Measurements from ENCODE around the gene ABHD5. TPM values are rescaled to one million over a fixed set of nuclear protein-coding genes. Genes with fewer than 3 reads are reported as not detected.

The ABHD5 gene
- total RNA-seq, 1 donor from 2014 or later: 36.1 TPM

DNA sequence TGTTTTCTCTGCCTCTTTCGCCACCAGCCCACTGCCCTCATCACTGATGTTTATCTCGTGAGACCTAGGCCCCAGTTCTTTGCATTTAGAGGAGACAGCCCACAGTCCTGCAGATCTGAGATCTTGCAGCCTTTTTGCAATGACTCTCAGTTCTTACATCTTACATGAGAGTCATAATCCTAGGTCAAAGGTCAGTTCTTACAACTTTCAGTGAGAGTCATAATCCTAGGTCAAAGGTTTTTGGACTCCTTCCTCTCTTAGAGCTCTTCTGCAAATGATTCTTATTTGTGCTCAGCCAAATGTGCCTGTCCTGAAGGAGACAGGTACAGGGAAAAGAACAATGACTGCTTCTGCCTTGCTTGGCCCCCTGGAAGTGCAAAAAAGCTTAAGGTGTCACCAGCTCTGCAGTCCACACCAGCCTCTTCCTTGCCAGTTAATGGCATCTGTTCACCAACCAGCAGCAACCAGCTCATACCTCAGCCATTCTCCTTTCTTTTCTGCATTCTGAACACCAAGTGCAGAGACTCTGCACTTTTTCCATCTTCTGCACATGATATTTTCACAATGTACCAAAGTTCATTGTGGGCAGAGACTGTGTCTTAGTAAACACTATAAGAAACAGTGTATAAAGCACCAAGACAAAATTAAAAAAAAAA is 67.1 kb downstream of the ABHD5 start:
- ATAC-seq: no peak

DNA sequence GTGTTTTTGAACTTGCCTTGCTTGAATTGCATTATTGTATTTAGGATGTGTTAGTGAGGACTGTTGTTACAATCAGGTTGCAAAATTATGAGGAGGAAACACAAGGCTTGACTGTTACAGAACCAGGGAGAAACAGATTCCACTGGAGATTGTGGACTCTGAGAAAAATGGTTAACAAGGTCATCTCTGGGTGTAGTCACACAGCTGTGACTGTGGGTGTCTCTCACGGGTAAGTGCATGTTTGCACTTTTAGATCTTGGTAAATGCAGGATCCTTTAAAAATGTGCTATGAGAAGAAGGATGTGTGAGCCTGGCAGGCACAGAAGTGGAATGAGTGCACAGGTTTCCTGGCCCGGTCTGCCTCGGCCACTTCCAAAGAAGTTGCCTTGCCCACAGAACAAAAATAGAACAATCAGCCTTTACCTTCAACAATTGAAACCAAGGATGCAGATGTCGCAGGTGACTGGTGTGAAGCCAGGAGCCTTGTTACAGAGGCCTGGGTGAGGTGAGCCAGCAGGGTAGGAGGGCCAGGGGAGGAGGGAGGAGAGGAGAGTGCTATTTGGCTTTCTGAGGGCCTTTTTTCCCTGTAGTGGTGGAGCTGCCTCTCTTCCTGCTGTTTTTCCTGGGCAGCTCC is 68.0 kb downstream of the ABHD5 start:
- no peak for ATAC-seq

DNA sequence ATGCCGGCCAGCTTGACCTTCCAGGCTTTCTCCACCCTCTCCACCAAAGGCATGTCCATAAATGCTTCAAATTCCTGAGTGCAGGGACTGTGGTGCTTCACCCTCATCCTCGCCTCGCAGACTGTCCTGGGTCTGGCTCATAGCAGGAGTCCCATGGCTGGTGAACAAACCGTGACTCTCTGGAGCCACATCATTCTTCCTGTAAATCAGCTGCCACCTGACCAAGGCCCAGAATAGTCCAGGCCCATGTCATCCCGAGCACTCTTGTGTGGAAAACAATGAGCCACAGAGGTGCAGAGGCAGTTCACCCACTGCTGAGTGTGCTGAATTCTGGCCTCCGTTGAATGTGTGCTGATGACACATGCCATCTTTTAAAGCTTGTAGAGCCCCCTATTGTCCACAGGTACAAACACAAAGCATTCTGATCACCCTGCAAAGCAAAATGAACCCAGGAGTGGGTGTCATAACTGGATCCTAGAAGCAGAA is 68.6 kb downstream of the ABHD5 start:
- ATAC-seq: peak; percentile 70

DNA sequence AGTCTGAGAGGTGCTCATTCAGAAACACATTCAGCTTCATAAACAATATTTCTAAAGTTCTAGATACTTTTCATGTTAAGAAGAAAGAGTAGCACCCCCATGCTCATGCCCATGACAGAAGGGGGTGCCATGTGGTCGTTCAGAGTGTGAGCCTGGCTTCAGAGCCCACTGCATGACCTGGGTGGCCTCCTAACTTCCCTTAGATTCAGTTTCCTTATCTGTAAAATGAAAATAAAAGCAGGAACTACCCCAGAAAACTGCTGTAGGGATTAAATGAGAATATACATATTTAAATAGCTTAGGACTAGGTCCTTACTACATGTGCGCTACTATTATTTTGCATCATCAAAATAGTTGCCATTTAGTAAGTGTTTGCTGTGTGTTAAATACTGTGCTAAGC is 69.2 kb downstream of the ABHD5 start:
- ATAC-seq: no peak

DNA sequence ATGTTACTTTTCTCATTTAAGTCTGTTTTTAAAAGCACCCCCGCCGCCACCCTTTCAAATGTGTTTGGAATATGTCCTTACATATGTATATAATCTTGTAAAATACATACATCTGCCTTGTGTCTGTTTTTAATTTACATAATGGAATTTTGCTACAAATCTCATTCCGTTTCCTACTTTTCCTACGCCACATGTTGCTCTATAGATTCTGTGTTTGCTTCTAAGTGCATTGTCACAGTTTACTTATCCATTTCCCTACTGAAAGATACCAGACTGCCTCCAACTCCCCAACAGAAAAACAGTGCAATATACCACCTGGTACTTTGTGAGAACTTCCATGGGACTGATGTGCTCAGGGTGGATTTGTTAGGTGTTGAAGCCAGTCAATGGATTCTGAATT is 70.2 kb downstream of the ABHD5 start:
- no peak for ATAC-seq

DNA sequence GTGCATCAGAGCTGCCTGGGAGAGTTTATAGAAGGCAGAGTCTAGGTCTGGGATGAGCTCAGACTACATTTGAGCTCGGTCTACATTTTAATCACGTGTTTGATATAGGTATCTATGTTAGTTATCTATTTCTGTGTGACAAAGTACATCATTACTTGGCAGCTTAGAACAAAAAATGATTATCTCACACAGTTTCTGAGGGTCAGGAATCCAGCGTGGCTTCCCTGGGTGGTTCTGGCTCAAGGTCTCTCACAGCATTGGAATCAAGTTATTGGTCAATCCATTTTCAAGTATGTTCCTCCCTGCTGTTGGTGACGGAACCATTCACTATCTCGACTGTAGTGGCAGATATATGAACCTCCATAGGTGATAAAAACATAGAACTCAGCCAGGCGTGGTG is 71.7 kb downstream of the ABHD5 start:
- ATAC-seq: no peak

DNA sequence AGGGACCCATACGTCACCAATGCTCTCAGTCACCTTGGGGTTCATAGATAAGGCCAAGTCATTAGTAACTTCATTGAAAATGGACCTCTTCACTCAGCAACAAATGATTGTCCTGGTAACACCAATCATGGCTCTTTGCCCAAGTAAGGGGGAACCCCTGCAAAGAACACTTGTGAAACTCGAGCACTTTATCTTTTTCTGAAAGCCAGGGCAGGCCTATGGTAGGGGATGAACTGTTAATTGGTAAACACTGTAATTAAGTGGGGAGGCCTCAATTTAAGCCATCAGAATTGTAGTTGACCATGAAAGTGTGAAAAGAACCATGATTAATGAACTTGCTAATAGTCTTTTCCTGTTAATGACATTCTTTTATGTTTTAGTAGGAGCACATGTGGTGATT is 73.3 kb downstream of the ABHD5 start:
- ATAC-seq: no peak

DNA sequence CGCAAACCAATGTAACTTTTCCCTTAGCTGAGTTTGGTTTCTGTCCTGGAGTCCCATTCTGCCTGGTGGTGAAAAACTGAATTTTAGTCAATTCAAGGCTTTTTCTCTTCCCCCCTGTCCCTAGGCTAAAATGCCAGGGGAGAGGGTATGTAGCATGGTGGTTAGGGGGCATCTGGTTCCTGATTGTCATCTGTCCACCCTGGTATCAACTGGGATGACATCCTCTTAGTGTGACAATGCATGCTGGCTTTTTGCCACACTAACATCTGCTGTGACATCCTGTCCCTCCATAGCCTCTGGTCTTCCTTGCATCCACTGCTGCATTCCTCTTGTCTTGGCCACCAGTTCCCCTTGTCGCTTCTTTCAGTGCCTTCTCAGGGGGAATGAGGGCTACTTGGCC is 73.7 kb downstream of the ABHD5 start:
- no peak for ATAC-seq

DNA sequence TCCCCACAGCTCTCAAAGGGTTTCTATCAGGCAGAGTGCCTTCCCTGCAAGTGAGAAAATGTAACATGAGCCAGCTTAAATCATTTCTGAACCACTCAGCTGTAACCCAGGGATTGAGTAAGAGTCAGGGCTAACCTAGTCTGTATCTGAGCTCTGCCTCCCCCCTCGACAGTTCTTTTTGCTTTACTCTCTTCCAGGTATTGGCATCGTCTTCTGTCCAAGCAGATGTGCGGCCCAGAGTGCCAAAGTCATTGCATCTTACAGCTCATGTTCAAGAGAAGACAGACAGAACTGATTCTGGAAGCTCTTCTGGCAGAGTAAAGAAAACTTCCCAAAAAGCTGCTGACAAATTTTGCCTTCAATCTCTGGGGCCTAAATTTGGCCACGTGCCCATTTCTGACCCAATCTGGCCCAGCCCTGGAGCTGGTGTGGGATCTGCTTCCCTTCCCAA is 74.8 kb downstream of the ABHD5 start:
- ATAC-seq: no peak

DNA sequence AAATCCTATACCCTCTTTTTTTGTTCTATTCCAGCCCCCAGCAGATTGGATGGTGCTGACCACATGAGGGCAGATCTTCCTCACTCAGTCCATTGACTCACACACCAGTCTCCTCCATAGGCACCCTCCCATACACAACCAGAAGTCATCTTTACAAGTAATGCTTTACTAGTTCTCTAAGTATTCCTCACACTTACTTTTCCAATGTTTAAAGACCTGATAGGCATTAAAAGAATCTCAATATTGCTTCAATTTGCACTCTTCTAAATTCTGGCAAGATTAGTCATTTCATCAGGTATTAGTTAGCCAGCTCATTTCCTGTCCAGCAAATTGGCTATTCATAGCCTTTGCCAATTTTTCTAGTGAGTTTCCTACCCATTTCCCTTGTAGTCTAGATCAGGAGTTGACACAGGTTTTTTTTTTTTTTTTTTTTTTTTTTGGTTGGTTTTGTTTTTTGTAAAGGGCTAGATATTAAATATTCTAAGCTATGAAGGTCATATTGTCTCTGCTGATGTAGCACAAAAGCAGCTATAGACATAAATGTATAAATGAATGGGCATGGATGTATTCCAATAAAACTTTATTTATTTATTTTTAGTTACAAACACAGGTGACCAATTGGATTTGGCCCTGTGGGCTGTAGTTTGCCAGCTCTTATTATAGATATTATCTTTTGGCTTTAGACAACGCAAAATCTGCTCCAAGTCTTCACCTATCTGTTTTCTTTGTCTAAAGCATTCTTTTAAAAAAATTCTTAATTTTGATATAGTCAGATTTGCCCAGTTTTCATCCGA is 76.1 kb downstream of the ABHD5 start:
- no peak for ATAC-seq

DNA sequence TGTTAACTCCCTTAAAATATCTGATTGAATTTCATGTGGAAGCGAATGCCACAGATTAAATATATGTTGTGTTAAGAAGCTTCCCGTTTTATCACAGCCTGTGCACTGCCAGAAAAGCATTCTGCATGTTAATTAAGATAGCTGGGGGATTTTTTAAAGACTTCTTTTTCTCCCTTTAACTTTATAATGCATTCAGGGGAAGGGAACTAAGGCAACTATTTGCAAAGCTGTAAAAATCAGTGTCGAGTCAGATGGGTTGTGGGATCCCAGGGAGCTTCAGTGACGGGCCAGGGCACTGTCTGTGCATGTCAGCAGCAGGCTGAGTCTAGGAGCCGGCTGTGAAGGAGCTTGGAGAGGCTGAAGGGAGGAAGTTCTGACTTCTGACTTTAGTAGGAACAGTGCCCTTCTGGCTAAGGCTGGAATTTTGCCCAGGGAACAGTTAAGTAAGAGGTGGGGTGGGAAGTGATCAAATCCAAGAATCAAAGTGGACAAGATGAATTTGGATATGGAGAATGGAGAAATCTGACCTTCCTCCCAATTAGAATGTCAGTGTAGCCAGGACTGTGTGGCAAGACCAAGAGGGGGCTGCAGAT is 77.7 kb downstream of the ABHD5 start:
- no peak for ATAC-seq

DNA sequence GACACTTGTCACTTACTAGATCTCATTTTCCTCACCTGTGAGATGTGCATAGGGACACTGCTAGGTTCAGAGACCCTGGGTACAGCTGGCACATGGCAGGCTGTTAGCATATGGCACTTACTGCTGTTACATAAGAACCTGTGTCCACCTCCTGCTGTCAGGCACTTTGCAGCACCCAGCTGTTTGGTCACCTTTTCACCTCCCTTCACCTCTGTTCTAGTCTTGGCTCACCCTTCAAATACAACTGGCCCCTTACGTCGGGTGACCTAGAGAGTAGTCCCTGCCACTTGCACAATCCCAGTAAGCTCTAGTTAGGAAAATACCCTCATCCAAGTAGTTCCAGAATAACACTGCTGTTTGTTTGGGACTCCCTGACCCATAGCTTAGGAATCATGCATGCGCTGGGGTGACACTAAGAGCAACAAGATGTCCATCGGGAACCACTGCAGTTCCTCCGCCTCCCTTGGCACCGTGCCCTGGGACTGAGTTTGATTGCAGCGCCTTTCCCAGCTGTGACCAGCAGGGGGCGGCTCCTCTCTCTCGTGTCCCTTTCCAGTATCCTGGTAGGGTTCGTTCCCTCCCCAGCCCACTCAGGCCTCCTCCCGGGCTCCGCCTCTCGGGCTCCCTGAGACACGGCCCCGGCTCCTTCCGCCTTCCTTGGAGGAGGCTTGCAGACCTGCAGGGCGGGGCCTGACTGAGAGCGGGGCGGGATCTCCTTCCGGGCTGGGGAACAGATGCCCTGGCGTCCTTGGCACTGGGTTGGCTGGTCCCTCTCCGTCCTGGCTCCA is 78.6 kb downstream of the ABHD5 start:
- peak; percentile 96 for ATAC-seq

DNA sequence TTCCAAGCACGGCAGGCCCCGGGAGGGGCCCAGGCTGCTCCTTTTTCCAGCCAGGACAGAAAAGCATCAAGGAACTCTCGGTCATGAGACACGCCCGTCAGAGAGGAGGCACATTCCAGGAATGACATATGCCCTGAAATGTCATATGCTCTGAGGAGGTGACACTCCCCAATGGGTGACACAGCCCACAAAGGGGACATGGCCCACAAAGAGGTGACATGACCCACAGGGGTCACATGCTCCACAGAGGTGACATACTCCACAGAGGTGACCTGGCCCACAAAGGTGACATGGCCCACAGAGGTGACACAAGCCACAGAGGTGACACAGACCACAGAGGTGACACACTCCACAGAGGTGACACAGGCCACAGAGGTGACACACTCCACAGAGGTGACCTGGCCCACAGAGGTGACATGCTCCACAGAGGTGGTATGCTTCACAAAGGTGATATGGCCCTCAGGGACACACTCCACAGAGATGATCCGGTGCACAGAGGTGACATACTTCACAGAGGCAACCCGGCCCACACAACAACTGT is 79.2 kb downstream of the ABHD5 start:
- ATAC-seq: peak; percentile 60

DNA sequence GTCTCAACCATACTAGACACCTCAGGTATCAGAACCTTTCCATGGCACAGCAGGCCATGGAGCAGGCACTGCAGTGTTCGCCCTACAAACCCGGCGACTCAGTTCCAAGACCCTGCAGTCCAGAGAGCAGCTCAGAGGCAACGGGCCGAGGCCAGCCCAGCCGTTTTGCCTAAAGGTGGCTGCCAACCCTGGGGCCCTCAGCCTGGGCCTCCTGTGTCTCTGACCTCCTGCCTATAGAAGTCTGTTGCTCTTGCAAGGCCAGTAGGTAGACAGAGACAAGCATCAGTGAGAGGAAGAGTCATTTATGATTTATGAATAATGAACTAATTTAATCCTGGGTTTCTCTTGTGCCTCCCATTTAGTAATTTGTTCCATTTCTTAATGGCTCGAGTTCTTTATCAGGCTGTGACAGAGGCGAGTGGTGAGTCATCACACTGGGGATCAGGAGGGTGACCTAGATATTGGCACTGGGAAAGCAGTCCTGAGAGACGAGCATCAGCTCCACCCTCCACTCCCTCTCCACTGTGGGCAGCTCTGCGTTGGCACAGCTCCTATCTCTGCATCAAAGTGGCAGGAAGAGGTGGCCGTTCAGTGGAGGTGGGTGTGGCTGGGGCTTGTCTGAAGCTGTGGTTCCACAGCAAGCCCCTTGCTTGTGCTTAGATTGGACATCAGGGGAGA is 79.8 kb downstream of the ABHD5 start:
- ATAC-seq: peak; percentile 53

DNA sequence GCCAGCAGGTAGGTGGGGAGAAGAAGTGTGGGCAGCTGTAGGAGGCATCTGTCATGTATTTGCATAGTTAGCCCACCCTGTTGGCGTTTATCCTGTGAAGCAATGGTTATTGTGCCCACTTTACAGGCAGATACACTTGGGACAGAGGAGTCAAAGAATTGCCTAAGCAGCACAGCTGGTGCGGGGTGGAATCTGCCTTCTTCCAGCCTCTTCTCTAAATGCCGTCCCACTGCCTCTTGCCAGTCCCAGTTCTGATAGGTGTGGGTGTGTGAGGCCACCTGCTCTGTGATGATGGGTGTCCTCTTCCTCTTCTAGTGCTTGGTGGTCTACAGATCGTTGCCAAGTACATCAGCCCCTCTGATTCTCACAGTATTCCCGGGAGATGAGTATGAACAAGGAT is 80.9 kb downstream of the ABHD5 start:
- ATAC-seq: no peak

DNA sequence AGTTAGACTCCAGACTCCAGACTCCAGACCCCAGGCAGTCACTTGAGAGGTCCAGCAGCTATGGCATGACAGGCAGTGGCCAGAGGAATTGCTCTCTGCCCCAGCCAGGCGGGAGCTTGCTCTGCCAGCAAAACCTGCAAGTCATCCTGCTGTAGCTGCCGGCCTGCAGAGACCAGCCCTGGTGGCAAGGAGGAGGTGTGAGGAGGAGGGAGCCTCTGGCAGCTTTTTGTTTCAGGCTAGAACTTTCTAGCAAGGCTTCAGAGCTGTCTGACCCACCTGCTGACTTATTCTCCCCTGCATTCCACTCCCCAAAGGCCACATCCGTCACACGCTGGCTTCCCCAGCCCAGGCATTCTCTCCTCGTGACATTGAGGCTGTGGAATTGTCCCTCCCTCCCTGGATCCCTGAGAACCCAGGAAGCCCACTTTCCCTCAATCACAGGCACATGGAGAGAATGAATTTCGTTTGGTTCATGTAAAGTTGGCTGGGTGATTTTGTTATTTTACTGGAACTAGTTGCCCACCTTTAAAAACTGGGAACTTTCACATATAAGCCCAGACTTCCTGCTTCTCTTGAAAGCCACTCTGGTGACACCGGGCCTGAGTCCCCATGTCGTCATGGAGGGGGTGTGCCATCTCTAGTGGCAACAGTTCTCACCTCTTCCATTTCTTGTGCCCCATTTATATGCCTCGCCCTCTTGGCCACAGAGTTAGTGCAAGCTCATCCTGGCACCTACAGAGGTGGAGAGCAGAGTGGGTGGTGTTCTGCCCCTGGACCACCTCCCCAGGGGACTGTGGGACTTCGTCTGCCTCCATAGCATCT is 82.7 kb downstream of the ABHD5 start:
- ATAC-seq: no peak

DNA sequence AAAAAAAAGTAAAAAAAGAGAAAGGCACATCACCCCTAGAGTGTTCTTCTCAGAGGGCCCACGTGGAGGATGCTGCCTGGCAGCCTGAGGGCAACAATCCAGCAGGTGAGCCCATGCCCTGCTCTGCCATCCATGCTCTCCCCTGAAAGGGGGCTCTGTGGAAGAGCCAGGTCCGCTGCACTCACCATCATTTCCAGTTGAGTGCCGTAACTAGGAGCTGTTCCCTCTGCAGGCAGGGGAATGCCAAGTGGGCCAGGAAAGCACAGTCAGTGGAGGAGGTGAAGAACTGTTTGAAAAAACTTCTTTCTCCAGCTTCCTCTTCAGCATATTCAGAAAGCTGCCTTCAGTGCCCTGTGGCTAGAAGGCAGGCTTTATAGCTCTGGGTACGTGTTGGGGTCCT is 84.1 kb downstream of the ABHD5 start:
- no peak for ATAC-seq

DNA sequence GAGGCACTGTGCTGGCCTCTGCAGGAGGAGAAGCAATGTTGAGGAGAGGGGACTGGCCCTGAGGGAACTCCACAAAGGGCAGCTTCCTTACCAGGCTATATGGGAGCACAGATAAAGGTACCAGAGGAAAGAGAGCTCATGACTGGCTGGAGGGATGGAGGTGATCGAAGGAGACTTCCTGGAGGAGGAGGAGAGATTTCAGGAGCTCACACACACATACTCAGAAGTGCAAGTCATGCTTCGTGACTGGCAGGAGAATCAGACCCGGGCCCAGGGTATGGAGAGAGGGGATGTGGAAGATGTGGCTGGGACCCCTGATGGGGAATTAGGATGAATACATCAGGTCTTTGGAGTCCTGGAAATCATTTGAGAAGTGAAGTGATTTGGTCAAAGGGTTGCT is 85.4 kb downstream of the ABHD5 start:
- no peak for ATAC-seq

DNA sequence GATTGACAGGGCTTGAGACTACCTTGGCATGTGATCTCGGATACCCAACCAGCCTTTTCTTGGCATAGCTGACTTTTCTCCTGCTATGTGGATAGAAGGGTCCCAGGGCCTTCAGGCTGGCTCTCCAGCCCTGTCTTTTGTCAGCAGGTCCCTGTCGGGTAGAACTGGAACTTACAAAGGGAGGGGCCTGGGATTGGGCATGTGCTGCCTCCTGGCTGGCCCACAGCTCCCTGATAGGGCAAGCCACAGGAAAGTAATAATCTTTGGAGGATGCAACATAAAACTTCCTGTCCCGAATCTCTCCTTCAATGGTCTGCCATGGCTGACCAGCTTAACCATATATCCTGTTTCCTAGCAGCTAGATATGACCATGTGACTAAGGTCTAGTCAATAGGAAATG is 89.1 kb downstream of the ABHD5 start:
- no peak for ATAC-seq

DNA sequence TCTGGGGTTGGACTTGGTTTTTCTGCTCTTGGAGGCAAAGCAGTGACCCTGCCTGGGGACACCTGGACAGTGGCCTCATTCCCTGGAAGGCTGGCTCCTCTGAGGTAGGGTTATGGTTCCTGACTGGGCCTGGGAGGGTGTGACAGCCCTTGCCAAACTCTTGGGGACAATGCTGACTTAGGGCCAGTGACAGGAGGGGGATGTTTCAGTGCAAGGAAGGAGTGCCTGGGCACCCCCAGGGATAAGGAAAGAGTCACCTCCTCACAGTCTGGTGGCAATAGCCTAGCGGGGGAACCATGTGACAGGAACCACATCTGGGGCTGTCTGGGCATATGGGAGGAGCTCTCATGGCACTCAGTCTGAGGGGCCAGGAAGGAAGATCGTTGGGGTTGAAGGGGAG is 91.8 kb downstream of the ABHD5 start:
- no peak for ATAC-seq
